ENCODE measurements around the gene WDR54. TPM values are rescaled to one million over a fixed set of nuclear protein-coding genes. Genes with fewer than 3 reads are reported as not detected.
"Not testable (repeated sequence)": the region's sequence is repeated elsewhere in the genome, so short reads cannot be mapped to it uniquely, and the experiment has no call there.

WDR54 gene
- total and polyA plus RNA-seq, 7 experiments from 2014 or later = 26.5 to 78.5 (median 33.2) TPM

DNA sequence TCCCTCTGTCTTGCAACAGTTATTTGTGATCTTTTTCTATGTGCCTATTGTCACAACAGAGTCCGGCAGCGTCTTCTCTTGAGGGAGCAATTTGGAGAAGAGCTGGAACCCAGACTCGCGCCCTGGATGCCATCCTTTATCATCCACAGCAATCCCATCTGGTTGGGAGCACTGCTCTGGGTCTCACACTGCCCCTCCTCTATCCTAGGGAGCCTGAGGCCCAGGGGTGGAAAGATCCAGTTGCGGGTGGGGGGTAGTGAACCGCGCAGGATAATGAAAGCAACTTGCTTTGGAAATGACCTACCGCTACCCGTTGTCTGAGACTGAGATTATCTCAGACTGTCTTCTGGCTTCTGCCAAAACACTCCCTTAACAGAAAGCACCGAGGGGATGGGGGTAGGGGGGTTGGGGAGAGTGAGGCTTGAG lies 37.4 kb downstream of the WDR54 start:
- peaks cover 38 to 68% (median 62%) of the 10 kb centered on the region in 7 donors for H3K4me1 Mint-ChIP-seq
- peaks cover 0 to 29% (median 0%) of the 10 kb centered on the region in 3 experiments for H3K36me3 ChIP-seq (ENCODE audit: control insufficient read depth in 2 of 3, insufficient read depth in 3 of 3, low read length in 3 of 3)
- H3K4me1 ChIP-seq (ENCODE audit: control insufficient read depth in 2 of 2, insufficient read depth in 2 of 2, low read length in 2 of 2) = peaks cover 30 to 32% of the 10 kb centered on the region in 2 donors
- peak overlapping the region; percentile 88 to 100 (median 99) for H3K27ac Mint-ChIP-seq
- no peaks in the 10 kb centered on the region for H3K27me3 ChIP-seq (ENCODE audit: control insufficient read depth in 2 of 2, insufficient read depth in 2 of 2, low read length in 2 of 2)
- H3K4me3 ChIP-seq (ENCODE audit: low read length) = peak overlapping the region; percentile 70
- POLR2A ChIA-PET = interaction anchor here (0.6 to 10.8 kb wide), 17 partner anchors 8 to 722 kb away, joined by 3 to 197 read pairs (median 6); partner anchors contain the start of genes AUP1, C2orf81, CCDC142 and DQX1
- ATAC-seq = no peak
- peaks cover 0 to 8% (median 0%) of the 10 kb centered on the region in 11 donors for H3K9me3 Mint-ChIP-seq
- H3K27me3 Mint-ChIP-seq = peaks cover 0 to 2% (median 0%) of the 10 kb centered on the region in 5 donors
- peaks cover 0 to 17% (median 6%) of the 10 kb centered on the region in 5 donors for H3K36me3 Mint-ChIP-seq
- H3K9me3 ChIP-seq (ENCODE audit: control insufficient read depth in 2 of 3, low read length in 3 of 3) = no peaks in the 10 kb centered on the region
- H3K4me3 Mint-ChIP-seq = peak overlapping the region; percentile 87 to 99 (median 96)
- CTCF ChIA-PET = interaction anchor here (1.2 to 3.9 kb wide), 3 partner anchors 15 to 72 kb away, joined by 4 to 30 read pairs (median 6); partner anchors contain the start of genes CCDC142 and TTC31
- DNase-seq = peak in 1 of 9 donors; percentile 46
- intact Hi-C loops (cut with micrococcal nuclease) = loop anchor here (1.0 to 10.0 kb wide), 16 partner anchors 13 to 1387 kb away; partner anchors contain the start of genes AUP1 (in 2 of the 2), C2orf81 (in 2 of the 2), HTRA2 (in 2 of the 2) and MRPL53 (in 2 of the 2)
- H3K27ac ChIP-seq (ENCODE audit: low read depth, low read length) = peak overlapping the region; percentile 100

GRCh38 chr2:74459503-74460118 lies 38.1 kb downstream of the WDR54 start:
- H3K36me3 ChIP-seq (ENCODE audit: control insufficient read depth in 2 of 3, insufficient read depth in 3 of 3, low read length in 3 of 3) = peaks cover 0 to 29% (median 0%) of the 10 kb centered on the region in 3 experiments
- POLR2A ChIA-PET = interaction anchor here (1.6 to 10.8 kb wide), 7 partner anchors 8 to 128 kb away, joined by 6 to 197 read pairs (median 21); partner anchors contain the start of genes AUP1, C2orf81, CCDC142 and HTRA2
- ATAC-seq; H3K27me3 ChIP-seq (ENCODE audit: control insufficient read depth in 2 of 2, insufficient read depth in 2 of 2, low read length in 2 of 2); H3K27me3 Mint-ChIP-seq; H3K9me3 ChIP-seq (ENCODE audit: control insufficient read depth in 2 of 3, low read length in 3 of 3); DNase-seq; H3K4me3 ChIP-seq (ENCODE audit: low read length); H3K9me3 Mint-ChIP-seq: not testable (repeated sequence)
- Mint-ChIP-seq H3K36me3 (peaks cover 0 to 15% (median 6%) of the 10 kb centered on the region in 5 donors), H3K27ac (peak overlapping the region in 8 of 9 donors; percentile 83 to 100 (median 98)), H3K4me3 (peak overlapping the region; percentile 87 to 99 (median 96)), H3K4me1 (peaks cover 34 to 69% (median 60%) of the 10 kb centered on the region in 7 donors)
- H3K4me1 ChIP-seq (ENCODE audit: control insufficient read depth in 2 of 2, insufficient read depth in 2 of 2, low read length in 2 of 2) = peaks cover 34 to 36% of the 10 kb centered on the region in 2 donors
- intact Hi-C loops (cut with micrococcal nuclease) = loop anchor here (2.0 to 10.0 kb wide), 6 partner anchors 193 to 1387 kb away; partner anchors contain the start of genes SEMA4F (in 2 of the 2), DGUOK (in 1 of the 2), HK2 (in 1 of the 2) and MTHFD2 (in 1 of the 2)
- CTCF ChIA-PET = interaction anchor here (0.5 to 3.9 kb wide), 2 partner anchors 22 to 634 kb away, joined by 3 to 30 read pairs; partner anchors contain the start of genes CCDC142 and TTC31
- peak overlapping the region; percentile 100 for H3K27ac ChIP-seq (ENCODE audit: low read depth, low read length)

DNA sequence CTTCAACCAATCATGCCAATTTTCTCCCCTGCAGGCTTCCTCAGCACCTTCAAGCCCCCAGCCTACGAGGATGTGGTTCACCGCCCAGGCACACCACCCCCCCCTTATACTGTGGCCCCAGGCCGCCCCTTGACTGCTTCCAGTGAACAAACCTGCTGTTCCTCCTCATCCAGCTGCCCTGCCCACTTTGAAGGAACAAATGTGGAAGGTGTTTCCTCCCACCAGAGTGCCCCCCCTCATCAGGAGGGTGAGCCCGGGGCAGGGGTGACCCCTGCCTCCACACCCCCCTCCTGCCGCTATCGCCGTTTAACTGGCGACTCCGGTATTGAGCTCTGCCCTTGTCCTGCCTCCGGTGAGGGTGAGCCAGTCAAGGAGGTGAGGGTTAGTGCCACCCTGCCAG lies 38.7 kb downstream of the WDR54 start:
- CTCF ChIA-PET = interaction anchor here (0.5 kb wide), 1 partner anchor 635 kb away, joined by 3 read pairs; no protein-coding TSS in a partner anchor
- peaks cover 0 to 29% (median 0%) of the 10 kb centered on the region in 3 experiments for H3K36me3 ChIP-seq (ENCODE audit: control insufficient read depth in 2 of 3, insufficient read depth in 3 of 3, low read length in 3 of 3)
- H3K4me3 Mint-ChIP-seq = peak overlapping the region in 9 of 10 donors; percentile 87 to 99 (median 97)

DNA sequence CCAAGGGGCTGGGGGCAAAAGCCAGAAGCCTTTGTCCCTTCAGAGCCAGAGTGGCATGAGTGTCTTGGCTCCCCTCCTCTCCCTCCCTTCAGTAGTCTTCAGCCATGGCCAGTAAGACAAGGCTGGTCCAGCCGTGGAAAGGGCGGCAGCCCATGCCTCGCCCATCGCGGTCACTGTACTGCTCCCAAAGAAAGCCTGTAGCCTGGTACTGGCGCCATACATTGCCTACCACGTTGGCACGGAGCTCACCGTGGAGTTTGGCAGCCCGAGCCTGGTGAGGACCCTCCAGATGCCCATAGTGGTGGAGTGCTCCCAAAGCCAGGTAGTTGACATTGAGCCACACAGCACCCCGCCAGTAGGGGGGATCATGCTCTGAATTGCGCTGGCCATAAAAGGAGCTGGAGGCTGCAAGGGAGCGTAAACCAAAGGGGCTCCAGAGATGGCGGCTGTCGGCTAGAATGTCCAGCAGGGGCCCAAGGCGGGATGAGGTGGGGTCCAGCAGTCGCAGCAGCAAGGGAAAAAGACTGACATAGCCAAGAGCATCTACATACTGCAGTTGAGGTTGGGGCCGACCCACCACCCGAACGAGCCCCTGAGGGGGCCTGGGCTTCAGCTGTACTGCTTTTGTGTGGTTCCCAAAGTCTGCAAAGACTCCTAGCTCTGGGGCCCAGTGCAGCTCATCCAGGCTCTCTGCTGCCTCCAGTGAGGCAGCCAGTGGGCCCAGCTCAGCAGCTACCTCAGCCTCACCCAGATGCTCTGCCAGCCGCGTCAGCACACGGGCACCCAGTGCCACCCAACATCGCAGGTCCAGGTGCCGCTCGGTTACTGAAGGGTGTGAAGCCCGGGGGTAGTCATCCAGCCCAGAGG lies 39.9 kb downstream of the WDR54 start:
- peaks cover 0 to 2% (median 0%) of the 10 kb centered on the region in 5 donors for H3K27me3 Mint-ChIP-seq
- peaks cover 0 to 9% (median 6%) of the 10 kb centered on the region in 5 donors for H3K36me3 Mint-ChIP-seq
- peak overlapping the region in 2 of 9 donors; percentile 51 to 76 for H3K27ac Mint-ChIP-seq
- ATAC-seq = no peak
- peak overlapping the region in 2 of 10 donors; percentile 20 to 34 for H3K4me3 Mint-ChIP-seq
- no peaks in the 10 kb centered on the region for H3K9me3 ChIP-seq (ENCODE audit: control insufficient read depth in 2 of 3, low read length in 3 of 3)
- peaks cover 15 to 61% (median 50%) of the 10 kb centered on the region in 7 donors for H3K4me1 Mint-ChIP-seq
- ChIA-PET POLR2A (interaction anchor here (0.9 to 10.8 kb wide), 4 partner anchors 8 to 20 kb away, joined by 3 to 197 read pairs (median 90); partner anchors contain the start of genes CCDC142, MRPL53 and TTC31), CTCF (no interaction called here)
- DNase-seq = no peak
- H3K27me3 ChIP-seq (ENCODE audit: control insufficient read depth in 2 of 2, insufficient read depth in 2 of 2, low read length in 2 of 2) = no peaks in the 10 kb centered on the region
- H3K9me3 Mint-ChIP-seq = peaks cover 0 to 8% (median 0%) of the 10 kb centered on the region in 11 donors
- peaks cover 0 to 29% (median 0%) of the 10 kb centered on the region in 3 experiments for H3K36me3 ChIP-seq (ENCODE audit: control insufficient read depth in 2 of 3, insufficient read depth in 3 of 3, low read length in 3 of 3)
- no peak overlapping the region for H3K27ac ChIP-seq (ENCODE audit: low read depth, low read length)
- intact Hi-C loops (cut with micrococcal nuclease) = no loop called here
- H3K4me1 ChIP-seq (ENCODE audit: control insufficient read depth in 2 of 2, insufficient read depth in 2 of 2, low read length in 2 of 2) = peaks cover 23% of the 10 kb centered on the region in 2 donors
- H3K4me3 ChIP-seq (ENCODE audit: low read length) = no peak overlapping the region

More for the DNA sequence above, 38.7 kb downstream of the WDR54 start:
- H3K9me3 ChIP-seq (ENCODE audit: control insufficient read depth in 2 of 3, low read length in 3 of 3); intact Hi-C loops (cut with micrococcal nuclease); H3K4me3 ChIP-seq (ENCODE audit: low read length); ATAC-seq; H3K27me3 Mint-ChIP-seq; H3K27ac ChIP-seq (ENCODE audit: low read depth, low read length); H3K9me3 Mint-ChIP-seq; H3K27me3 ChIP-seq (ENCODE audit: control insufficient read depth in 2 of 2, insufficient read depth in 2 of 2, low read length in 2 of 2); DNase-seq: not testable (repeated sequence)
- Mint-ChIP-seq H3K36me3 (peaks cover 0 to 12% (median 6%) of the 10 kb centered on the region in 5 donors), H3K27ac (peak overlapping the region in 5 of 9 donors; percentile 34 to 100 (median 91)), H3K4me1 (peaks cover 28 to 63% (median 54%) of the 10 kb centered on the region in 7 donors)
- H3K4me1 ChIP-seq (ENCODE audit: control insufficient read depth in 2 of 2, insufficient read depth in 2 of 2, low read length in 2 of 2) = peaks cover 35 to 36% of the 10 kb centered on the region in 2 donors
- POLR2A ChIA-PET = interaction anchor here (1.0 to 10.8 kb wide), 3 partner anchors 10 to 21 kb away, joined by 3 to 197 read pairs (median 177); partner anchors contain the start of genes CCDC142, MRPL53 and TTC31

- intact Hi-C loops (cut with micrococcal nuclease) = no loop called here
- Histone ChIP-seq H3K4me1 (ENCODE audit: control insufficient read depth in 2 of 2, insufficient read depth in 2 of 2, low read length in 2 of 2) (peaks cover 15% of the 10 kb centered on the region in 2 donors), H3K9me3 (ENCODE audit: control insufficient read depth in 2 of 3, low read length in 3 of 3) (no peaks in the 10 kb centered on the region), H3K27ac (ENCODE audit: low read depth, low read length) (no peak overlapping the region), H3K27me3 (ENCODE audit: control insufficient read depth in 2 of 2, insufficient read depth in 2 of 2, low read length in 2 of 2) (no peaks in the 10 kb centered on the region), H3K36me3 (ENCODE audit: control insufficient read depth in 2 of 3, insufficient read depth in 3 of 3, low read length in 3 of 3) (peaks cover 0 to 29% (median 0%) of the 10 kb centered on the region in 3 experiments), H3K4me3 (ENCODE audit: low read length) (no peak overlapping the region)
- Mint-ChIP-seq H3K27ac (peak overlapping the region in 3 of 9 donors; percentile 18 to 78 (median 51)), H3K4me1 (peaks cover 7 to 53% (median 42%) of the 10 kb centered on the region in 7 donors), H3K9me3 (peaks cover 0 to 4% (median 0%) of the 10 kb centered on the region in 11 donors), H3K36me3 (peaks cover 0 to 9% (median under 1%) of the 10 kb centered on the region in 5 donors), H3K4me3 (peak overlapping the region in 5 of 10 donors; percentile 10 to 95 (median 42)), H3K27me3 (peaks cover 0 to 2% (median 0%) of the 10 kb centered on the region in 5 donors)
- ATAC-seq = no peak
- CTCF ChIA-PET = no interaction called here
- DNase-seq = no peak
- POLR2A ChIA-PET = interaction anchor here (0.9 to 10.8 kb wide), 3 partner anchors 9 to 19 kb away, joined by 3 to 197 read pairs (median 177); partner anchors contain the start of genes CCDC142, MRPL53 and TTC31
Measured at GRCh38 chr2:74462054-74462785, 40.7 kb downstream of the WDR54 start.

Measured in naive thymus-derived CD4-positive, alpha-beta T cell (primary cell).